NCI-H2227 (cell line): ENCODE results near the gene PCDHA3.
A peak's percentile ranks its signal among the peaks of the same experiment; 100 is the strongest.
"Not testable (repeated sequence)": the region's sequence is repeated elsewhere in the genome, so short reads cannot be mapped to it uniquely, and the experiment has no call there.

Experiments
- DNase-seq: peaks from one replicate; lab custom pipeline; 2025; ENCODE audit not compliant: unreplicated experiment; lab: John Stamatoyannopoulos, UW

The PCDHA3 gene

GRCh38 chr5:140808889-140809291, 8.0 kb downstream of the PCDHA3 start:
- DNase-seq, result no peak

DNA sequence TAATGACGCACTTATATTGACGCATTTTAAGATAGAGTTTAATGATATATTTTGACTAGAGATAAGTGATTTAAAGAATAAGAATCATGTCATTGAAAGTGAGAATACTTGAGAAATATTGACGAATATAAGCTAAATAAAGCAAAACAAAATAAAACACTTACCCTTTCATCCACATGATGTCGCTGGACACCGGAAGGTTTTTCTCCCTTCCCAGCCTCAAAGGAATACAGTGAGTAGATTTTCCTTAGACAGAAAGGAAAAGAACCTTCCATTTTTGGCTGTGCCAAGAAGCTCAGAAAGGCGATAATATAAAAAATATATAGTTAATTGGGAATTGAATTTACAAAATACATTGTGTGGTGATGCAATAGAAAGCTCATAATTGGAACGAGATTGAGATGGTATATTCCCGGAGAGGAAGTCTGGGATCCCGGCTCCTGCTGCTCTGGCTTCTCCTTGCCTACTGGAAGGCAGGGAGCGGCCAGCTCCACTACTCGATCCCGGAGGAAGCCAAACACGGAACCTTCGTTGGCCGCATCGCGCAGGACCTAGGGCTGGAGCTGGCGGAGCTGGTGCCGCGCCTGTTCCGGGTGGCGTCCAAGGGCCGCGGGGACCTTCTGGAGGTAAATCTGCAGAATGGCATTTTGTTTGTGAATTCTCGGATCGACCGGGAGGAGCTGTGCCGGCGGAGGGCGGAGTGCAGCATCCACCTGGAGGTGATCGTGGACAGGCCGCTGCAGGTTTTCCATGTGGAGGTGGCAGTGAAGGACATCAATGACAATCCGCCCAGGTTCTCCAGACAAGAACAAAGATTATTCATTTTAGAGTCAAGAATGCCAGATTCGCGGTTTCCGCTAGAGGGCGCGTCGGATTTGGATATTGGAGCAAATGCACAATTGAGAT, 20.8 kb downstream of the PCDHA3 start, which contains the start of gene PCDHA5:
PCDHA5 (plus strand) TSS at position 239 of the 906 bp plus-strand sequence.
- DNase-seq, result no peak

DNA sequence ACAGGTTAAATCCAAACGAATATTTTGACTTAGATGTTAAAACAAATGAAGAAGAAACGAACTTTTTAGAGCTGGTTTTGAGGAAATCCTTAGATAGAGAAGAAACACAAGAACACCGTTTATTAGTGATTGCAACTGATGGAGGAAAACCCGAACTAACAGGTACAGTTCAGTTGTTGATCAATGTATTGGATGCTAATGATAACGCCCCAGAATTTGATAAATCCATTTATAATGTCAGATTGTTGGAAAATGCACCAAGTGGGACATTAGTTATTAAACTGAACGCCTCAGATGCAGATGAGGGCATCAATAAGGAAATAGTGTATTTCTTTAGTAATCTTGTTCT, 21.4 kb downstream of the PCDHA3 start:
- DNase-seq, result no peak

DNA sequence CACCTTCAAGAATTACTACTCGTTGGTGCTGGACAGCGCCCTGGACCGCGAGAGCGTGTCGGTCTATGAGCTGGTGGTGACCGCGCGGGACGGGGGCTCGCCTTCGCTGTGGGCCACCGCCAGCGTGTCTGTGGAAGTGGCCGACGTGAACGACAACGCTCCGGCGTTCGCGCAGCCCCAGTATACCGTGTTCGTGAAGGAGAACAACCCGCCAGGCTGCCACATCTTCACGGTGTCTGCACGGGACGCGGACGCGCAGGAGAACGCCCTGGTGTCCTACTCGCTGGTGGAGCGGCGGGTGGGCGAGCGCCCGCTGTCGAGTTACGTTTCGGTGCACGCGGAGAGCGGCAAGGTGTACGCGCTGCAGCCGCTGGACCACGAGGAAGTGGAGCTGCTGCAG, 22.1 kb downstream of the PCDHA3 start:
- not testable (repeated sequence) for DNase-seq

DNA sequence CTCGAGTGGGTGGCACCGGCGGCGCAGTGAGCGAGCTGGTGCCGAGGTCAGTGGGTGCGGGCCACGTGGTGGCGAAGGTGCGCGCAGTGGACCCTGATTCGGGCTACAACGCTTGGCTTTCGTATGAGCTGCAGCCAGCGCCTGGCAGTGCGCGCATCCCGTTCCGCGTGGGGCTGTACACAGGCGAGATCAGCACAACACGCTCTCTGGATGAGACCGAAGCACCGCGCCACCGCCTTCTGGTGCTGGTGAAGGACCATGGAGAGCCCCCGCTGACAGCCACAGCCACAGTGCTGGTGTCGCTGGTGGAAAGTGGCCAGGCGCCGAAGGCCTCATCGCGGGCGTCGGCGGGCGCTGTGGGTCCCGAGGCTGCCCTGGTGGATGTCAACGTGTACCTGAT, 22.6 kb downstream of the PCDHA3 start:
- no peak for DNase-seq

DNA sequence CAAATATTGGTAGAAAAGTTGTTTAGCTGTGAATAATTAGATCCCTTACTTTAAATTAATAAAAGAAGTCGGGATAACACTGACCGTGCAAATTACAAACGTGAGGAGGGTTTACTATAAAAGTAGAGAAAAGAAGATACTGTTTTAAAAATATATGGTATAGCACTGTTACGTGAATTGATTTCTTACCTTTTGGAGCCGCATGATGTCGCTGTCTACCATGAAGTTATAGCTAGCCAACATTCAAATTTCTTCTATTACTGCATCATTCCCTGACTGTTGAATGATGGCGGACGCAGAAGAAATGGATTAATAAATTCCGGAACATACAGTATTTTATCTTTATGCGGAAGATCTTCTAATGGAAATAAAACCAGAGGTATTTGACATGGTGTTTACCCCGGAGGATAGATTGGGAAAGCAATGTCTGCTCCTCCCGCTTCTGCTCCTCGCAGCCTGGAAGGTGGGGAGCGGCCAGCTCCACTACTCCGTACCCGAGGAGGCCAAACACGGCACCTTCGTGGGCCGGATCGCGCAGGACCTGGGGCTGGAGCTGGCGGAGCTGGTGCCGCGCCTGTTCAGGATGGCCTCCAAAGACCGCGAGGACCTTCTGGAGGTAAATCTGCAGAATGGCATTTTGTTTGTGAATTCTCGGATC, 27.0 kb downstream of the PCDHA3 start, which contains the start of gene PCDHA6:
PCDHA6 (plus strand) TSS at position 257 of the 658 bp plus-strand sequence; CDS start at position 389, 132 bp downstream.
- peak; percentile 44 for DNase-seq

- peak; percentile 41 for DNase-seq
These were observed 27.5 kb downstream of the PCDHA3 start for GRCh38 chr5:140828362-140828737.

DNA sequence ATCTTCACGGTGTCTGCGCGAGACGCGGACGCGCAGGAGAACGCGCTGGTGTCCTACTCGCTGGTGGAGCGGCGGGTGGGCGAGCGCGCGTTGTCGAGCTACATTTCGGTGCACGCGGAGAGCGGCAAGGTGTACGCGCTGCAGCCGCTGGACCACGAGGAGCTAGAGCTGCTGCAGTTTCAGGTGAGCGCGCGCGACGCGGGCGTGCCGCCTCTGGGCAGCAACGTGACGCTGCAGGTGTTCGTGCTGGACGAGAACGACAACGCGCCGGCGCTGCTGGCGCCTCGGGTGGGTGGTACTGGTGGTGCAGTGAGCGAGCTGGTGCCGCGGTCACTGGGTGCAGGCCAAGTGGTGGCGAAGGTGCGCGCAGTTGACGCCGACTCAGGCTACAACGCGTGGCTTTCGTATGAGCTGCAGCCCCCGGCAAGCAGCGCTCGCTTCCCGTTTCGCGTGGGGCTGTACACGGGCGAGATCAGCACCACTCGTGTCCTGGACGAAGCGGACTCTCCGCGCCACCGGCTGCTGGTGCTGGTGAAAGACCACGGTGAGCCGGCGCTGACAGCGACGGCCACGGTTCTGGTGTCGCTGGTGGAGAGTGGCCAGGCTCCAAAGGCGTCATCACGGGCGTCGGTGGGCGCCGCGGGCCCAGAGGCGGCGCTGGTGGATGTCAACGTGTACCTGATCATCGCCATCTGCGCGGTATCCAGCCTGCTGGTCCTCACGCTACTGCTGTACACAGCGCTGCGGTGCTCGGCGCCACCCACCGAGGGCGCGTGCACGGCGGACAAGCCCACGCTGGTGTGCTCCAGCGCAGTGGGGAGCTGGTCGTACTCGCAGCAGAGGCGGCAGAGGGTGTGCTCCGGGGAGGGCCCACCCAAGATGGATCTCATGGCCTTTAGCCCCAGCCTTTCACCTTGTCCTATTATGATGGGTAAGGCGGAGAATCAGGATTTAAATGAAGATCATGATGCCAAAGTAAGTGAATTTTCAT, 28.9 kb downstream of the PCDHA3 start:
- not testable (repeated sequence) for DNase-seq

DNA sequence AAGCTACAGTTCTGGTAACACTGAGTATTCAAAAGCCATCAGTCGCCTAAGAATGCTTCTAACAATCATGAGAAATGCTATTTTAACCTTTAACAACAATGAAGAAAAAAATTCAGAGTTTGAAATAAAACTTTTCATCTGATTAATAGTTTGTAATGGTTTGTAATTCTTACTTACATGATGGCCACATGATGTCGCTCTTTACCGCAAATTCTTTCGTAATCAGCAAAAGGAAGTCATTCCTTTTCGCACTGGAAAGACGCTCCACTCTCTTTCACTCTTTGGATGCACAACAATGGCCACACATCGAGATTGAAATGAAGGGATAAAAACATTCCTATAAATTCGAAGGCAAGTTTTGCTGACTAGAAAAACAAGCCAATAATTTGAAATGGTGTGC, 33.1 kb downstream of the PCDHA3 start, which contains the start of gene PCDHA7:
PCDHA7 (plus strand) TSS at position 277 of the 400 bp plus-strand sequence; CDS start at position 392, 115 bp downstream.
- no peak for DNase-seq

DNA sequence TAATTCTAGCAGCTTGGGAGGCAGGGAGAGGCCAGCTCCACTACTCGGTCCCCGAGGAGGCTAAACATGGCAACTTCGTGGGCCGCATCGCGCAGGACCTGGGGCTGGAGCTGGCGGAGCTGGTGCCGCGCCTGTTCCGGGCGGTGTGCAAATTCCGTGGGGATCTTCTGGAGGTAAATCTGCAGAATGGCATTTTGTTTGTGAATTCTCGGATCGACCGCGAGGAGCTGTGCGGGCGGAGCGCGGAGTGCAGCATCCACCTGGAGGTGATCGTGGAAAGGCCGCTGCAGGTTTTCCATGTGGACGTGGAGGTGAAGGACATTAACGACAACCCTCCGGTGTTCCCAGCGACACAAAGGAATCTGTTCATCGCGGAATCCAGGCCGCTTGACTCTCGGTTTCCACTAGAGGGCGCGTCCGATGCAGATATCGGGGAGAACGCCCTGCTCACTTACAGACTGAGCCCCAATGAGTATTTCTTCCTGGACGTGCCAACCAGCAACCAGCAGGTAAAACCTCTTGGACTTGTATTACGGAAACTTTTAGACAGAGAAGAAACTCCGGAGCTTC, 33.7 kb downstream of the PCDHA3 start:
- not testable (repeated sequence) for DNase-seq

DNA sequence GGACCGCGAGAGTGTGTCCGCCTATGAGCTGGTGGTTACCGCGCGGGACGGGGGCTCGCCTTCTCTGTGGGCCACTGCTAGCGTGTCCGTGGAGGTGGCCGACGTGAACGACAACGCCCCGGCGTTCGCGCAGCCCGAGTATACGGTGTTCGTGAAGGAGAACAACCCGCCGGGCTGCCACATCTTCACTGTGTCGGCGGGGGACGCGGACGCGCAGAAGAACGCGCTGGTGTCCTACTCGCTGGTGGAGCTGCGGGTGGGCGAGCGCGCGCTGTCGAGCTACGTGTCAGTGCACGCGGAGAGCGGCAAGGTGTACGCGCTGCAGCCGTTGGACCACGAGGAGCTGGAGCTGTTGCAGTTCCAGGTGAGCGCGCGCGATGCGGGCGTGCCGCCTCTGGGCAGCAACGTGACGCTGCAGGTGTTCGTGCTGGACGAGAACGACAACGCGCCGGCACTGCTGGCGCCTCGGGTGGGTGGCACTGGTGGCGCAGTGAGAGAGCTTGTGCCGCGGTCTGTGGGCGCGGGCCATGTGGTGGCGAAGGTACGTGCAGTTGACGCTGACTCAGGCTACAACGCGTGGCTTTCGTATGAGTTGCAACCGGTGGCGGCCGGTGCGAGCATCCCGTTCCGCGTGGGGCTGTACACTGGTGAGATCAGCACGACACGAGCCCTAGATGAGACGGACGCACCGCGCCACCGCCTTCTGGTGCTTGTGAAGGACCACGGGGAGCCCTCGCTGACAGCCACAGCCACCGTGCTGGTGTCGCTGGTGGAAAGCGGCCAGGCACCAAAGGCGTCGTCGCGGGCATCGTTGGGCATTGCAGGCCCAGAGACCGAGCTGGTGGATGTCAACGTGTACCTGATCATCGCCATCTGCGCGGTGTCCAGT, 35.0 kb downstream of the PCDHA3 start:
- no peak for DNase-seq

DNA sequence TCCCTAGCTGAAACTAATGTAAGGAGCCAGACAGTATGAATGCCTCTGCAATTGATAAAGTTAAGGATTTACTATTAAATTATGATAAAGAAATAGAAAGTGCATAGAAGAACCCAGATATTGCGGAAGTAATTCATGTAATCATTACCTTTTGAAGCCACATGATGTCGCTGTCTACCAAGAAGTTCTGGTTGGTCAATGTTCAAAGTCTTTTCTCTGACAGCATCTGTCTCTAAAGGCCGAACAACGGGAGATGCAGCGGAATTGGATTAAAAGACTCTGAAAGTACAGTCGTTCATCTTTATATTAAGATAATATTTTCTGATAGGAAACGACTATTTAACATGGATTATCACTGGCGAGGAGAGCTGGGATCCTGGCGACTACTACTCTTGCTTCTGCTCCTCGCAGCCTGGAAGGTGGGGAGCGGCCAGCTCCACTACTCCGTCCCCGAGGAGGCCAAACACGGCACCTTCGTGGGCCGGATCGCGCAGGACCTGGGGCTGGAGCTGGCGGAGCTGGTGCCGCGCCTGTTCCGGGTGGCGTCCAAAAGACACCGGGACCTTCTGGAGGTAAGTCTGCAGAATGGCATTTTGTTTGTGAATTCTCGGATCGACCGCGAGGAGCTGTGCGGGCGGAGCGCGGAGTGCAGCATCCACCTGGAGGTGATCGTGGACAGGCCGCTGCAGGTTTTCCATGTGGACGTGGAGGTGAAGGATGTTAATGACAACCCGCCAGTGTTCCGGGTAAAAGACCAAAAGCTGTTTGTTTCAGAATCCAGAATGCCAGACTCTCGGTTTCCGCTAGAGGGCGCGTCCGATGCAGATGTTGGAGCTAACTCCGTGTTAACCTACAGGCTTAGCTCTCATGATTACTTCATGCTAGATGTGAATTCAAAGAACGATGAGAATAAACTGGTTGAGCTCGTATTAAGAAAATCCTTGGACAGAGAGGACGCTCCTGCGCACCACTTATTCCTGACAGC, 40.4 kb downstream of the PCDHA3 start, which contains the start of gene PCDHA8:
PCDHA8 (plus strand) TSS at position 210 of the 985 bp plus-strand sequence; CDS start at position 345, 135 bp downstream.
- no peak for DNase-seq

DNA sequence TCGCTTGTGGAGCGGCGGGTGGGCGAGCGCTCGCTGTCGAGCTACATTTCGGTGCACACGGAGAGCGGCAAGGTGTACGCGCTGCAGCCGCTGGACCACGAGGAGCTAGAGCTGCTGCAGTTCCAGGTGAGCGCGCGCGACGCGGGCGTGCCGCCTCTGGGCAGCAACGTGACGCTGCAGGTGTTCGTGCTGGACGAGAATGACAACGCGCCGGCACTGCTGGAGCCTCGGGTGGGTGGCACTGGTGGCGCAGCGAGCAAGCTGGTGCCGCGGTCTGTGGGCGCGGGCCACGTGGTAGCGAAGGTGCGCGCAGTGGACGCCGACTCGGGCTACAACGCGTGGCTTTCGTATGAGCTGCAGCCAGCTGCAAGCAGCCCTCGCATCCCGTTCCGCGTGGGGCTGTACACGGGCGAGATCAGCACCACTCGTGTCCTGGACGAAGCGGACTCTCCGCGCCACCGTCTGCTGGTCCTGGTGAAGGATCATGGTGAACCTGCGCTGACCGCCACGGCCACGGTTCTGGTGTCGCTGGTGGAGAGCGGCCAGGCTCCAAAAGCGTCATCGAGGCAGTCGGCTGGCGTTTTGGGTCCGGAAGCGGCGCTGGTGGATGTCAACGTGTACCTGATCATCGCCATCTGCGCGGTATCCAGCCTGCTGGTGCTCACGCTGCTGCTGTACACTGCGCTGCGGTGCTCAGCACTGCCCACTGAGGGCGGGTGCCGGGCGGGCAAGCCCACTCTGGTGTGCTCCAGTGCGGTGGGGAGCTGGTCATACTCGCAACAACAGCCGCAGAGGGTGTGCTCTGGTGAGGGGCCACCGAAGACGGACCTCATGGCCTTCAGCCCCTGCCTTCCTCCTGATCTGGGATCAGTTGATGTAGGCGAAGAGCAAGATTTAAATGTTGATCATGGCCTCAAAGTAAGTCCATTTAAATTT, 42.2 kb downstream of the PCDHA3 start:
- no peak for DNase-seq

GRCh38 chr5:140848139-140849102, 47.6 kb downstream of the PCDHA3 start, which contains the start of gene PCDHA9:
PCDHA9 (plus strand) TSS chr5:140848382; CDS start chr5:140848496, 114 bp downstream.
- not testable (repeated sequence) for DNase-seq

GRCh38 chr5:140849831-140850634, 49.2 kb downstream of the PCDHA3 start:
- DNase-seq, result not testable (repeated sequence)
